NCI-H226 (cell line): Measurements from ENCODE around the gene ATP2A3.
A peak's percentile ranks its signal among the peaks of the same experiment; 100 is the strongest.

Experiments used
- DNase-seq: peaks from one replicate; pipeline ENCODE4 v3.0.0-alpha.2; 2015

The ATP2A3 gene

GRCh38 chr17:3924512-3925350 is 39.5 kb downstream of the ATP2A3 start:
- no peak for DNase-seq

GRCh38 chr17:3923466-3924190 is 40.6 kb downstream of the ATP2A3 start:
- no peak for DNase-seq

- no peak for DNase-seq
Measured at GRCh38 chr17:3922765-3923164, 41.5 kb downstream of the ATP2A3 start.

GRCh38 chr17:3921502-3922319 is 42.5 kb downstream of the ATP2A3 start:
- no peak for DNase-seq

GRCh38 chr17:3921006-3921405 is 43.2 kb downstream of the ATP2A3 start:
- no peak for DNase-seq

- DNase-seq, result no peak
Measured at GRCh38 chr17:3919123-3919624, 45.1 kb downstream of the ATP2A3 start.

- no peak for DNase-seq
Measured at GRCh38 chr17:3918372-3919122, 45.7 kb downstream of the ATP2A3 start.

- peak; percentile 36 for DNase-seq
Measured at GRCh38 chr17:3917391-3917931, 46.8 kb downstream of the ATP2A3 start.

- no peak for DNase-seq
Measured at GRCh38 chr17:3916825-3917224, 47.4 kb downstream of the ATP2A3 start.

GRCh38 chr17:3915995-3916696 is 48.1 kb downstream of the ATP2A3 start, which contains the start of gene P2RX1:
Gene P2RX1 (minus strand): TSS chr17:3916465. CDS start chr17:3916225, 240 bp downstream.
- peak; percentile 70 for DNase-seq

- DNase-seq, result no peak
Measured at GRCh38 chr17:3915581-3915994, 48.6 kb downstream of the ATP2A3 start.

GRCh38 chr17:3914312-3914670 is 49.9 kb downstream of the ATP2A3 start:
- no peak for DNase-seq

- peak; percentile 60 for DNase-seq
Measured at GRCh38 chr17:3913531-3914311, 50.5 kb downstream of the ATP2A3 start.

GRCh38 chr17:3912827-3913226 is 51.4 kb downstream of the ATP2A3 start:
- no peak for DNase-seq

- DNase-seq, result no peak
Measured at GRCh38 chr17:3911271-3912053, 52.8 kb downstream of the ATP2A3 start.

GRCh38 chr17:3910420-3911270 is 53.6 kb downstream of the ATP2A3 start:
- no peak for DNase-seq

GRCh38 chr17:3909257-3909656 is 55.0 kb downstream of the ATP2A3 start:
- no peak for DNase-seq

GRCh38 chr17:3907483-3908216 is 56.6 kb downstream of the ATP2A3 start:
- DNase-seq, result no peak
